Mucosa of rectum (tissue), 2 donors: ENCODE data around the gene TRIM24.

Experiments used
- H3K27ac ChIP-seq, 2 donors: one replicate each; pipeline ENCODE4 v1.7.0; 2013; ENCODE audit warnings: inconsistent platforms in 2 of 2, low read depth in 2 of 2, low read length in 2 of 2
- H3K27me3 ChIP-seq, 2 donors: one replicate each; pipeline ENCODE4 v1.7.0; 2013; ENCODE audit warnings: low read length in 2 of 2; ENCODE audit not compliant: control insufficient read depth in 2 of 2, insufficient read depth in 2 of 2
- H3K36me3 ChIP-seq, 2 donors: one replicate each; pipeline ENCODE4 v1.7.0; 2013; ENCODE audit warnings: low read length in 2 of 2; ENCODE audit not compliant: control insufficient read depth in 2 of 2, insufficient read depth in 2 of 2
- H3K4me1 ChIP-seq, 2 donors: one replicate each; pipeline ENCODE4 v1.7.0; 2013; ENCODE audit warnings: low read length in 2 of 2, mild to moderate bottlenecking in 1 of 2; ENCODE audit not compliant: control insufficient read depth in 2 of 2, insufficient read depth in 2 of 2
- H3K4me3 ChIP-seq, 2 donors: one replicate each; pipeline ENCODE4 v1.7.0; 2013; ENCODE audit warnings: low read length in 2 of 2
- H3K9ac ChIP-seq, 2 donors: one replicate each; pipeline ENCODE4 v1.7.0; 2013; ENCODE audit warnings: low read length in 2 of 2, low read depth in 1 of 2, mild to moderate bottlenecking in 1 of 2
- H3K9me3 ChIP-seq, 2 donors: one replicate each; pipeline ENCODE4 v1.7.0; 2013; ENCODE audit warnings: low read length in 2 of 2; ENCODE audit not compliant: control insufficient read depth in 2 of 2
- donor health status: healthy.
- donor health status: Normal muscosa, but diverticular disease.

TRIM24 gene

DNA sequence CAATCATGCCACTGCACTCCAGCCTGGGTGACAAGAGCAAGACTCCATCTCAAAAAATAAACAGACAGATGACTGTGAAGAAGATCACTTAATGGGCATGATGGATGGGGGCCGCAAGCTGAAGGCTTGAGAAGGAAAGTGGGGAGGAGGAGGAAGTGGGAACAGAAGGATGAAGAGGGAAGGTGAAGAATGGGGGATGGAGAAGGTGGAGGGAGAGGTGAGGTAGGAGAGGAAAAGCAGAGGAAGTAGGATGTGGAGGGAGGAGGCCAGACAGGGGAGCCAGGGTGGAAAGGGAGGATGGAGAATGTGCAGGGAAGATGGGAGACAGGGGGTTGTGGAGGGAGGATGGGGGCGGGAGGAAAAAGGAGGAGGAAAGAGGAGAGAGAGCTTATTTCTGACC is 172.3 kb downstream of the TRIM24 start:
- Histone ChIP-seq H3K4me3 (no peak overlapping the region), H3K27ac (no peak overlapping the region)

DNA sequence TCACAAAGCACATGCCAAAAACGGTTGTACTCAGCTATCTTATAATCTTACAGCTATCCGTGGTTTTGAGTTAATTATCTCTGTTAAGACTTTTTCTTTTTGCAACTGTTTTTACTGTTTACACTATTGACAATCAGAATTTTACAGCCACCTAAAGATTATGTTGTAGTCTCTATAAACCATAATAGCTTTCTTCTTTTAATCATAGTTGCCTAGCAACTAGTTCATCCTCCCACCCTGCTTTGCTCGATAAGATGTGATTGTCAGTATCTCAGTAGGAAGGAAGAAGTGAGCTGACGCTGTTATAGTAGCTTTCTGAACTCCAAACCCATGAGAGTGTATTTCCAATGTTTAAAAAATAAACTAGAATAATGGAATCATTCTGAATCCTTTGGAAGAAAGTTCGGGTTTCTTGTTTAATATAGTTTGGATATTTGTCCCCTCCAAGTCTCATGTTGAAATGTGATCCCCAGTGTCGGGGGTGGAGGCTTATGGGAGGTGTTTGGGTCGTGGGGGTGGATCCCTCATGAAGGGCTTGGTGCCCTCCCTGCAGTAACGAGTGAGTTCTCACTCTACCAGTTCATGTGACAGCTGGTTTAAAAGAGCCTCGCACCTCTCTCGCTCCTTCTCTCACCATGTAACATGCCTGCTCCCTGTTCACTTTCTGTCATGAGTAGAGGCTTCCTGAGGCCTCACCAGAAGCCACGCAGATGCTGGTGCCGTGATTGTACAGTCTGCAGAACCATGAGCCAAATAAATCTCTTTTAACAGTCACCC is 173.0 kb downstream of the TRIM24 start:
- H3K27ac ChIP-seq, result no peak overlapping the region
- no peaks in the 10 kb centered on the region for H3K36me3 ChIP-seq
- H3K27me3 ChIP-seq, result no peaks in the 10 kb centered on the region
- H3K9me3 ChIP-seq, result no peaks in the 10 kb centered on the region
- no peaks in the 10 kb centered on the region for H3K4me1 ChIP-seq
- no peak overlapping the region for H3K4me3 ChIP-seq
- no peak overlapping the region for H3K9ac ChIP-seq

More for the DNA sequence above, 172.3 kb downstream of the TRIM24 start:
- Histone ChIP-seq H3K9me3 (no peaks in the 10 kb centered on the region), H3K27me3 (no peaks in the 10 kb centered on the region), H3K36me3 (no peaks in the 10 kb centered on the region), H3K9ac (no peak overlapping the region), H3K4me1 (no peaks in the 10 kb centered on the region)
